ENCODE results near the gene GSDME. TPM values are rescaled to one million over a fixed set of nuclear protein-coding genes. Genes with fewer than 3 reads are reported as not detected.

The GSDME gene
- total and polyA plus RNA-seq, 4 donors: 3.2 to 4.0 (median 3.7) TPM

GRCh38 chr7:24745355-24745754 is 11.9 kb downstream of the GSDME start:
- H3K4me3 ChIP-seq (ENCODE audit: low read depth in 1 of 3, low read length in 3 of 3): no peak overlapping the region
- H3K27me3 ChIP-seq (ENCODE audit: control insufficient read depth in 4 of 4, insufficient read depth in 4 of 4, low read length in 3 of 4): no peaks in the 10 kb centered on the region
- TF ChIP-seq ATF3 (IDR thresholded peaks at IDR 0.05) (no peak), SP1 (IDR thresholded peaks at IDR 0.05) (no peak), FOXA1 (IDR thresholded peaks at IDR 0.05) (no peak), REST (IDR thresholded peaks at IDR 0.05) (no peak), EGR1 (IDR thresholded peaks at IDR 0.05; ENCODE audit: low read depth in 2 of 2) (no peak), RXRA (IDR thresholded peaks at IDR 0.05) (no peak), GABPA (IDR thresholded peaks at IDR 0.05 in 1 of 2, conservative IDR thresholded peaks at IDR 0.05 in 1 of 2) (no peak), TAF1 (conservative IDR thresholded peaks at IDR 0.05) (no peak), ZBTB33 (IDR thresholded peaks at IDR 0.05) (no peak), RAD21 (IDR thresholded peaks at IDR 0.05) (no peak), JUND (IDR thresholded peaks at IDR 0.05) (no peak), YY1 (IDR thresholded peaks at IDR 0.05) (no peak), FOXA2 (IDR thresholded peaks at IDR 0.05) (no peak)
- H3K4me1 ChIP-seq (ENCODE audit: control insufficient read depth in 4 of 4, insufficient read depth in 4 of 4, low read length in 3 of 4): no peaks in the 10 kb centered on the region
- H3K9ac ChIP-seq (ENCODE audit: low read depth in 1 of 2, low read length in 2 of 2): no peak overlapping the region
- H3K27ac ChIP-seq (ENCODE audit: low read depth in 1 of 2, low read length in 2 of 2): no peak overlapping the region
- H3K36me3 ChIP-seq (ENCODE audit: control insufficient read depth in 4 of 4, insufficient read depth in 3 of 4, low read depth in 1 of 4, low read length in 3 of 4): no peaks in the 10 kb centered on the region
- no peaks in the 10 kb centered on the region for H3K9me3 ChIP-seq (ENCODE audit: control insufficient read depth in 4 of 4, low read length in 3 of 4)
- no peak for DNase-seq (ENCODE audit: low spot score)

GRCh38 chr7:24743471-24743870 is 13.8 kb downstream of the GSDME start:
- Histone ChIP-seq H3K36me3 (ENCODE audit: control insufficient read depth in 4 of 4, insufficient read depth in 3 of 4, low read depth in 1 of 4, low read length in 3 of 4) (no peaks in the 10 kb centered on the region), H3K27ac (ENCODE audit: low read depth in 1 of 2, low read length in 2 of 2) (no peak overlapping the region), H3K9ac (ENCODE audit: low read depth in 1 of 2, low read length in 2 of 2) (no peak overlapping the region), H3K27me3 (ENCODE audit: control insufficient read depth in 4 of 4, insufficient read depth in 4 of 4, low read length in 3 of 4) (no peaks in the 10 kb centered on the region), H3K9me3 (ENCODE audit: control insufficient read depth in 4 of 4, low read length in 3 of 4) (peaks cover 0 to 3% (median 1%) of the 10 kb centered on the region in 4 donors), H3K4me1 (ENCODE audit: control insufficient read depth in 4 of 4, insufficient read depth in 4 of 4, low read length in 3 of 4) (no peaks in the 10 kb centered on the region), H3K4me3 (ENCODE audit: low read depth in 1 of 3, low read length in 3 of 3) (no peak overlapping the region)
- no peak for DNase-seq (ENCODE audit: low spot score)
- WGBS: 94% methylated on average over 6 of the region's 6 CpGs
- TF ChIP-seq REST (IDR thresholded peaks at IDR 0.05) (no peak), MAX (IDR thresholded peaks at IDR 0.05) (no peak), SP1 (IDR thresholded peaks at IDR 0.05) (no peak), EGR1 (IDR thresholded peaks at IDR 0.05; ENCODE audit: low read depth in 2 of 2) (no peak), YY1 (IDR thresholded peaks at IDR 0.05) (no peak), ZBTB33 (IDR thresholded peaks at IDR 0.05) (no peak), GABPA (IDR thresholded peaks at IDR 0.05 in 1 of 2, conservative IDR thresholded peaks at IDR 0.05 in 1 of 2) (no peak)

All from liver (tissue), 9 donors.